ENCODE data around the gene SIGLEC9.

SIGLEC9 gene

DNA sequence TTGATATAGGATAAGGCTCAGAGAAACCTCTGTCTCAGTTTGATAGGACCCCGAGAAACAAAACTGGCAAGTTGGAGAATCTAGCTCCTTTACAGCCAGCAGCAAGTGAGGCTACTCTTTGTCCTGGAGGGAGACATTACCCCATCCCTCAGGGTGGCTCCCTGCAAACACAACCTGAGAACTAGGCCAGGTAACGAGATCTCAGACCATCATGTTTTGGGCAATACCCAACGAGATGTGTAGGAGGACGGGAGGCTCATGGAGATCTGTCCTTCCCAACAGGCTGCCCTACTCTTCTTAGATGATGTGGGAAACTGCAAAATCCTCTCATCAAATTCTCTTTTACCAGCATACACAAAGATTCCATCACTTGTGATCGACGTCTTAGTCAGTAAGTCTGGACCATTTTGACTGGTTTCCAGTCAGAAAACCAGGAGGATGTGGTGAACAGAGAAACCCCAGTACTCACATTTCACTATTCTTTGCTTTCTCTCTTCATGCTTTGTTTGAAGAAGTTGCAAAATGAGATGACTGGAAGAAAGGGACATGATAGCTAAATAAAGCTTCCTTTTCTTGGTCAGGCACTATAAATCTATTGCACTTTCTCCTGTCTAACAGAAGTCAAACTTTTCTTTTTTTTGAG, 10.5 kb upstream of the SIGLEC9 start:
- no peak for DNase-seq (ENCODE audit: extremely low read depth, low read depth)
- TF ChIP-seq, protein P1, sequence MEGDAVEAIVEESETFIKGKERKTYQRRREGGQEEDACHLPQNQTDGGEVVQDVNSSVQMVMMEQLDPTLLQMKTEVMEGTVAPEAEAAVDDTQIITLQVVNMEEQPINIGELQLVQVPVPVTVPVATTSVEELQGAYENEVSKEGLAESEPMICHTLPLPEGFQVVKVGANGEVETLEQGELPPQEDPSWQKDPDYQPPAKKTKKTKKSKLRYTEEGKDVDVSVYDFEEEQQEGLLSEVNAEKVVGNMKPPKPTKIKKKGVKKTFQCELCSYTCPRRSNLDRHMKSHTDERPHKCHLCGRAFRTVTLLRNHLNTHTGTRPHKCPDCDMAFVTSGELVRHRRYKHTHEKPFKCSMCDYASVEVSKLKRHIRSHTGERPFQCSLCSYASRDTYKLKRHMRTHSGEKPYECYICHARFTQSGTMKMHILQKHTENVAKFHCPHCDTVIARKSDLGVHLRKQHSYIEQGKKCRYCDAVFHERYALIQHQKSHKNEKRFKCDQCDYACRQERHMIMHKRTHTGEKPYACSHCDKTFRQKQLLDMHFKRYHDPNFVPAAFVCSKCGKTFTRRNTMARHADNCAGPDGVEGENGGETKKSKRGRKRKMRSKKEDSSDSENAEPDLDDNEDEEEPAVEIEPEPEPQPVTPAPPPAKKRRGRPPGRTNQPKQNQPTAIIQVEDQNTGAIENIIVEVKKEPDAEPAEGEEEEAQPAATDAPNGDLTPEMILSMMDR (IDR thresholded peaks at IDR 0.05; ENCODE audit: low read depth, low read length), result no peak

DNA sequence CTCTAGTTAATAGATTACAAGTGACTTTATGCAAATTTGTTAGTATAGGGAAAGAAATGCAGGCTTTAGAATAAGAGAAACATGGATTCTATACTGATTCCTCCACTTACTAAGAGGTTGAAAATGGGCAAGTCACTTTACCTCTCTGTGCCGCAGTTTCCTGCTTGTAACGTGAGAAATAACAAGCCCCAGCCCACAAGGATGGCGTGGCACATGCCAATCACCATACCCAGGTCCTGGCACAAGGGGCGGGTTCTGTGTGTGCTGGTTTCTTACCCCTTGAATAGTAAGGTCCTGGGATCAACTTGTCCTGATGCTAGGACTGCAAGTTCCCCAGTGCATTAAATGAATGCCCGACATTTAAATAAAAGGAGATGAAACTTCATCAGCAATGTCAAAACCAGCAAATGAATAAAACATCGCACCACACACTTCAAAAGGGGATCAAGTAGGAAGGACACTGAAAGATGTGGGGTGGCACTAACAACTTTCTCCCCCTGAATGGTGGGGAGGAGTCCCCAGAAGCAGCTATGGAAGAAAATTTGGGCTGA, 7.9 kb upstream of the SIGLEC9 start:
- no peak for DNase-seq (ENCODE audit: extremely low read depth, low read depth)
- TF ChIP-seq, protein P1 (IDR thresholded peaks at IDR 0.05; ENCODE audit: low read depth, low read length), result no peak

DNA sequence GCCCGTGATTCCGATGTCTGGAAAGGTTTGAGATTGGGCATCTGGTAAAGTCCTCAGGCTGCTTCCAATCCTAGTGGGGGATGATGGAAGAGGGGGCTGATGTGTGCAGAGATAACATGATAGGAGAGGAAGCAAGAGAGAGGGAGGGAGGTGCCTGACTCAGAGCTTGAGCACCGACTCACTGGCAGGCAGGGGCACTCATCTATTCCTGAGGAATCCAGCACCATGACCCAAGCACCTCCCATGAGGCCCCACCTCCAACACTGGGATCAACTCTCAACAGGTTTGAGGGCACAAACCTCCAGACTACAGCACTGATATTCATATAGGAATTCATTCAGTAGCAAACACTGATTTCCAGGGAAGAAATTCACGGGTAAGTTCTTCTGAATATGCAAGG, 5.6 kb upstream of the SIGLEC9 start:
- TF ChIP-seq, protein P1 (IDR thresholded peaks at IDR 0.05; ENCODE audit: low read depth, low read length), result no peak
- no peak for DNase-seq (ENCODE audit: extremely low read depth, low read depth)

DNA sequence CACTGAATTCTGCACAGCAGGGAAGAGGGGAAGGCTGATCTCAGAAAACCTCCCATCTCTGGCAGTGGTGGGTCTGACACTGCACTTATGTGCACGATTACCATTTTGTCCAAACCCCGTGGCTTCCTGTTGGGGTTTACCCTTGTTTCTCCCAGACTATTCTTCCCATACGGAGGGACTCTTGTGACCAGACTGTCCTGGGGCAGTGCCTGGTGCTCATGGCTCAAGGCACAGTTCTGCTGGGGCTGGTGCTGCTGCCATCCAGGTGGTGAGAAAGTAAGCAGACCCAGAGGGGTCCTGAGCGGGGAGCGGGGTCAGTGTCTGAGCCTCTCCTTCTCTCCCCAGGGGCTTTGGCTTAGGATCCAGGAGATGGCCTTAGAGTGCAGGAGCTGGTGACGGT, 5.1 kb upstream of the SIGLEC9 start:
- no peak for DNase-seq (ENCODE audit: extremely low read depth, low read depth)
- TF ChIP-seq, protein P1 (IDR thresholded peaks at IDR 0.05; ENCODE audit: low read depth, low read length), result no peak

- no peak for DNase-seq (ENCODE audit: extremely low read depth, low read depth)
- TF ChIP-seq, protein P1 (IDR thresholded peaks at IDR 0.05; ENCODE audit: low read depth, low read length), result no peak
Observed at GRCh38 chr19:51120160-51120559, 4.5 kb upstream of the SIGLEC9 start.

DNA sequence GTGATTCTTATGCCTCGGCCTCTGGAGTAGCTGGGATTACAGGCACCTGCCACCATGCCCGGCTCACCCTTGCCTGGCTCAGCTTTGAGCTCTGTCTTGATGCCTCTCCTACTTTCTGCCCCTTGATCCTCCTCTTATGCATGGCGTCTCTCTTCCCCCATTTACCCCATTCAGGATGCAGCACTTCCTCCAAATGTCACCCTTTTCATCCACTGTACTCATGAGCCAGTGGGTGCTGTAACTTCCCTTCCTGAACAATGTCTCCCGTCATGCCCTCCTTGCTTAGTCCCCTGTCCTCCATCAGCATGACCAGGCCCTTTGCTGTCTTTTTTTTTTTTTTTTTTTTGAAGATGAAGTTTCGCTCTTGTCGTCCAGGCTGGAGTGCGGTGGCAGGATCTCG, 3.4 kb upstream of the SIGLEC9 start:
- DNase-seq (ENCODE audit: extremely low read depth, low read depth), result no peak
- TF ChIP-seq, protein P1 (IDR thresholded peaks at IDR 0.05; ENCODE audit: low read depth, low read length), result no peak

DNA sequence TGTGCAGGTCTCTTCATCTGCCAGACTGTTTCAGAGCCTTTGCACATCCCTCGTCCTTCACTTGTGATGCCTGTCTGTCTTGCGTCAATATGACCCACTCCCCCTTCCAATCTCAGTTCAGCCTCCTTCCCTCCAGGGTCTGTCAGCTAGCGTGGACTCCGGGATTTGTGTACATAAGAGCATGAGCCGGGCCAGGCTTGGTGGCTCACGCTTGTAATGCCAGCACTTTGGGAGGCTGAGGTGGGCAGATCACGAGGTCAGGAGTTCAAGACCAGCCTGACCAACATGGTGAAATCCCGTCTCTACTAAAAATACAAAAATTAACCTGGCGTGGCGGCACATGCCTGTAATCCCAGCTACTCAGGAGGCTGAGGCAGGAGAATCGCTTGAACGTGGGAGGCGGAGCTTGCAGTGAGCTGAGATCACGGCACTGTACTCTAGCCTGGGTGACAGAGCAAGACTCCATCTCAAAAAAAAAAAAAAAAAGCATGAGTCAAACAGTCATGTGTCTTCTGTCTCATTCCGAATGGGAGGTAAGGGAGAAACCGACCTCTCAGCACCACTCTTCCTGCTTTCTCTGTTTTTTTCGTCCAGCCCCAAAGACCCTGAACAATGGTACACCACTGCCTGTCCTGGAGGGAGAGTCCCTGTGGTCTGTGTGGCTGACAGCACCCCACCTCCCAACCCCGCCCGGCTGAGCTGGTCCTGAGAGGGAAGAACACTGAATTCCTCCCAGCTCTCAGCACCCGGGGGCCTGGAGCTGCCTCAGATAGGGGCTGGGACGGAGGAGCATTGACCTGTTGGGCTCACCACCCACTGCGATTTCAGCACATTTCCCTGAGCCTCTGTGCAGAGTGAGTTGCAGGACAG, 2.4 kb upstream of the SIGLEC9 start:
- DNase-seq (ENCODE audit: extremely low read depth, low read depth), result no peak
- TF ChIP-seq, protein P1 (IDR thresholded peaks at IDR 0.05; ENCODE audit: low read depth, low read length), result no peak

Measured in AG09319 (cell line).